Bronchial epithelial cell (primary cell): Measurements from ENCODE around the gene MMP14. TPM values are rescaled to one million over a fixed set of nuclear protein-coding genes. Genes with fewer than 3 reads are reported as not detected.
A peak's percentile ranks its signal among the peaks of the same experiment; 100 is the strongest.

Source experiments
- DNase-seq: peaks from one replicate; pipeline ENCODE4 v3.0.0-alpha.2; 2010; ENCODE audit warnings: low read depth
- FAIRE-seq: peaks from 2 replicates; lab custom pipeline; 2011; peaks lifted over from hg19 to GRCh38; lab: Jason Lieb, UNC
- H3K27me3 ChIP-seq: 2 replicates; pipeline ENCODE4 v1.5.1; 2011; ENCODE audit warnings: low read length; ENCODE audit not compliant: control insufficient read depth, insufficient read depth
- H3K36me3 ChIP-seq: 2 replicates; pipeline ENCODE4 v1.5.1; 2011; ENCODE audit warnings: low read length; ENCODE audit not compliant: control insufficient read depth, insufficient read depth
- H3K4me3 ChIP-seq: 2 replicates; pipeline ENCODE4 v1.5.1; 2011; ENCODE audit warnings: mild to moderate bottlenecking, low read depth, low read length, control low read depth
- total RNA-seq: library from RNA; depleted of rRNA; stranded (reverse); fragments of >200 nt; gene quantifications from 2 replicates; pipeline ENCODE4 v1.2.1, GENCODE V29; 2014
- TF ChIP-seq, protein P1 (sequence below): IDR thresholded peaks from 2 replicates; pipeline ENCODE4 v1.5.1; 2011; ENCODE audit warnings: mild to moderate bottlenecking, moderate library complexity, low read length, control low read depth, inconsistent platforms; ENCODE audit not compliant: insufficient read depth, severe bottlenecking

MMP14 gene
- total RNA-seq, 1 donor from 2014 or later = 126 TPM

DNA sequence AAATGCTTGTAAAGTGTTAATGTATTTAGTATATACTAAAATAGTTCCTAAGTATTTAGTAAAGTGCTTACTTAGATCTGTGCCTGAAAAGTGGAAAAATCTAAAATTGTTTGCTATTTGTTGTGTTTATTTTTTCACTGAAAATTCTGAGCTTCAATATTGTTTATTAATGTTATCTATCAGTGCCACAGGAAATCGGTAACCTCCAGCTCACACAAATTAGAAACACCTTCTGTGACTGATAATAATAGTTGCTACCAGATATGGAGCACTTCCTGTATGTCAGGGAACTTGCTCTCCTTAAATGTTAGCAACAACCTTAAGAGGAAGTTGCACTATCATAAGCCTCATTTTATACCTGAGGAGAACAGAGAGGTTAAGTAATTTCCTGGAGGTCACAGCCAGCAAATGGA is 34.4 kb downstream of the MMP14 start:
- Histone ChIP-seq H3K36me3 (peaks cover 19% of the 10 kb centered on the region), H3K27me3 (no peaks in the 10 kb centered on the region), H3K4me3 (peak overlapping the region; percentile 3)
- DNase-seq = no peak
- no peak for FAIRE-seq
- TF ChIP-seq, protein P1, sequence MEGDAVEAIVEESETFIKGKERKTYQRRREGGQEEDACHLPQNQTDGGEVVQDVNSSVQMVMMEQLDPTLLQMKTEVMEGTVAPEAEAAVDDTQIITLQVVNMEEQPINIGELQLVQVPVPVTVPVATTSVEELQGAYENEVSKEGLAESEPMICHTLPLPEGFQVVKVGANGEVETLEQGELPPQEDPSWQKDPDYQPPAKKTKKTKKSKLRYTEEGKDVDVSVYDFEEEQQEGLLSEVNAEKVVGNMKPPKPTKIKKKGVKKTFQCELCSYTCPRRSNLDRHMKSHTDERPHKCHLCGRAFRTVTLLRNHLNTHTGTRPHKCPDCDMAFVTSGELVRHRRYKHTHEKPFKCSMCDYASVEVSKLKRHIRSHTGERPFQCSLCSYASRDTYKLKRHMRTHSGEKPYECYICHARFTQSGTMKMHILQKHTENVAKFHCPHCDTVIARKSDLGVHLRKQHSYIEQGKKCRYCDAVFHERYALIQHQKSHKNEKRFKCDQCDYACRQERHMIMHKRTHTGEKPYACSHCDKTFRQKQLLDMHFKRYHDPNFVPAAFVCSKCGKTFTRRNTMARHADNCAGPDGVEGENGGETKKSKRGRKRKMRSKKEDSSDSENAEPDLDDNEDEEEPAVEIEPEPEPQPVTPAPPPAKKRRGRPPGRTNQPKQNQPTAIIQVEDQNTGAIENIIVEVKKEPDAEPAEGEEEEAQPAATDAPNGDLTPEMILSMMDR = no peak

DNA sequence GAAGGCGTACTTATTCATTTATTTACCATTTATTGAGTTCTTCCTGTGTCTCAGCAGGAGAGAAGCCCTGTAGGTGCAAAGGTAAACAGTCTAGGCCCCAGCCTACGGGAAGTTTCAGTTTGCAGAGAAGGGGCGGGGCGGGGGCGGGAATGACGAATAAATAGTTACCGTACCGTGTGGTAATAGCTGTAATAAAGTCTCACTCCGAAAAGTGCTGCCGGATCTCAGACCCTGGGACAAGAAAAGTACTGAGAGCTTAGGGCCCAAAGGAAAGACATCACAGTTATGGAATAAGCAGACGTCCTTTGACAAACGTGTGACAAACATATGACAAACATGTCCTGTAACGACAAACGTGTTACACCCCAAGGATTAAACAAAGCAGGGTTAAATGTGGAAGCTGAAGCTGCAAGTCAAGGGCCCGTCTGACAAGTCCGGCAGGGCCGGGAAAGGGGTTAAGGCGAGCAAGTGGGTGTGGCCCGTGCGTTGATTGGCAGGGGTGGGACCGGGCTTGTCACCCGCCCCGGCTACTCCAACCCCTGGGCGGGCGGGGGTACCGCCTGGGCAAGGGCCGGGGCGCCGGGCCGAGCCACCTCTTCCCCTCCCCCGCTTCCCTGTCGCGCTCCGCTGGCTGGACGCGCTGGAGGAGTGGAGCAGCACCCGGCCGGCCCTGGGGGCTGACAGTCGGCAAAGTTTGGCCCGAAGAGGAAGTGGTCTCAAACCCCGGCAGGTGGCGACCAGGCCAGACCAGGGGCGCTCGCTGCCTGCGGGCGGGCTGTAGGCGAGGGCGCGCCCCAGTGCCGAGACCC is 35.0 kb downstream of the MMP14 start, which contains the start of gene LRP10:
LRP10 (plus strand) TSS at position 517 of the 809 bp plus-strand sequence. CDS start 564 bp downstream, outside the sequence.
- H3K36me3 ChIP-seq = peaks cover 25% of the 10 kb centered on the region
- TF ChIP-seq, protein P1 = peak; percentile 1
- no peaks in the 10 kb centered on the region for H3K27me3 ChIP-seq
- peak; percentile 93 for DNase-seq
- no peak for FAIRE-seq
- H3K4me3 ChIP-seq = peak within 1 kb of the TSS; percentile 93

DNA sequence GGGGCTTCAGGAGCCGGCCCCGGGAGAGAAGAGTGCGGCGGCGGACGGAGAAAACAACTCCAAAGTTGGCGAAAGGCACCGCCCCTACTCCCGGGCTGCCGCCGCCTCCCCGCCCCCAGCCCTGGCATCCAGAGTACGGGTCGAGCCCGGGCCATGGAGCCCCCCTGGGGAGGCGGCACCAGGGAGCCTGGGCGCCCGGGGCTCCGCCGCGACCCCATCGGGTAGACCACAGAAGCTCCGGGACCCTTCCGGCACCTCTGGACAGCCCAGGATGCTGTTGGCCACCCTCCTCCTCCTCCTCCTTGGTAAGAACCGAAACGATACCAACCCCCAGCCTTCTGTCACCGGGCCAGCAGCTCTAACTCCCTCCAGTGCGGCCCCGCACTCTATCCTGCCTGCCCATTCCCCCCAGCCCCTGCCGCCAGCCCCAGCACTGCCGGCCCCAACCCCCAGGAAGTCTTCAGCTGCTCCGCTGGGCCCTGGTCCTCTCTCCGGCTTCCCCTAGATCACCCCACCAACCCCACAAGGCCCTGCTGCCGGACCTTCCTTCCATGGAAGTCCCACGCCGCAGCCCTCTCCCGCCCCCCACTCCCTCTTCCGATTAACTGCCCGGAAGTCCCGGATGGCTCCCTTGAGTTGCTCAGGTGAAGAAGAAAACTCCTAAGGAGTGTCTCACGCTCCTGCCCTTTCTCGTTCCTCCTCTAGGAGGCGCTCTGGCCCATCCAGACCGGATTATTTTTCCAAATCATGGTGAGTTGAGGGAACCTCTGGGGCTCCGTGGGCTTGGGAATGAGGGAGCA is 35.8 kb downstream of the MMP14 start:
- Histone ChIP-seq H3K4me3 (peak overlapping the region; percentile 93), H3K27me3 (no peaks in the 10 kb centered on the region), H3K36me3 (peaks cover 32% of the 10 kb centered on the region)
- DNase-seq (peak; percentile 82), FAIRE-seq (no peak)
- TF ChIP-seq, protein P1 = peak; percentile 90

DNA sequence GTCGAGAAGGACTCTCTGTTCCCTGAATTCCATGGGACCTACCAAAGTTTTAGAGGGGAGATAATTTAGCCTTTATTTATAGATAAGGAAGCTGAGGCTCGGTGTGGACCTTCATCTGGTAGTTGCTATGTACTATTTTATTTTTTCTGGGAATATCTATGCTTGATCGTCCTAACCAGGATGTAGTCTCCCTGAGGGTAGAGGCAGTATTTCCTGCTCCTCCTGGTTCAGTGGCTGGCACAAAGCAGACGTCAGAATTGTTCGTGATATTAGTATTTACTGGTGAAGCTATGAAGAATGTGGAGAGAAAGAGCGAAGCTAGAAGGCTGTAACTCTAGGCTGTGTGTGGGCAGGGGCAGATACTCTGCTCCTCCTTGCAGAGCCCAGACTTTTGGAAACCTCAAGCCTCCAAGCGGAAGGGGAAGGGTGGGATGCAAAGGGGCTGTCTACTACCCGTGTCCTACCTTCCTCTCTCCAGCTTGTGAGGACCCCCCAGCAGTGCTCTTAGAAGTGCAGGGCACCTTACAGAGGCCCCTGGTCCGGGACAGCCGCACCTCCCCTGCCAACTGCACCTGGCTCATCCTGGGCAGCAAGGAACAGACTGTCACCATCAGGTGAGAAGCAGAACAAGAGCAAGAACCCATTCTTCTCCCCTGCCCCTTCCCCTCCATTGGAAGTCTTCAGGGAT is 36.6 kb downstream of the MMP14 start:
- TF ChIP-seq, protein P1 = no peak
- H3K4me3 ChIP-seq = peak overlapping the region; percentile 93
- FAIRE-seq = no peak
- DNase-seq = peak; percentile 10
- no peaks in the 10 kb centered on the region for H3K27me3 ChIP-seq
- H3K36me3 ChIP-seq = peaks cover 40% of the 10 kb centered on the region

DNA sequence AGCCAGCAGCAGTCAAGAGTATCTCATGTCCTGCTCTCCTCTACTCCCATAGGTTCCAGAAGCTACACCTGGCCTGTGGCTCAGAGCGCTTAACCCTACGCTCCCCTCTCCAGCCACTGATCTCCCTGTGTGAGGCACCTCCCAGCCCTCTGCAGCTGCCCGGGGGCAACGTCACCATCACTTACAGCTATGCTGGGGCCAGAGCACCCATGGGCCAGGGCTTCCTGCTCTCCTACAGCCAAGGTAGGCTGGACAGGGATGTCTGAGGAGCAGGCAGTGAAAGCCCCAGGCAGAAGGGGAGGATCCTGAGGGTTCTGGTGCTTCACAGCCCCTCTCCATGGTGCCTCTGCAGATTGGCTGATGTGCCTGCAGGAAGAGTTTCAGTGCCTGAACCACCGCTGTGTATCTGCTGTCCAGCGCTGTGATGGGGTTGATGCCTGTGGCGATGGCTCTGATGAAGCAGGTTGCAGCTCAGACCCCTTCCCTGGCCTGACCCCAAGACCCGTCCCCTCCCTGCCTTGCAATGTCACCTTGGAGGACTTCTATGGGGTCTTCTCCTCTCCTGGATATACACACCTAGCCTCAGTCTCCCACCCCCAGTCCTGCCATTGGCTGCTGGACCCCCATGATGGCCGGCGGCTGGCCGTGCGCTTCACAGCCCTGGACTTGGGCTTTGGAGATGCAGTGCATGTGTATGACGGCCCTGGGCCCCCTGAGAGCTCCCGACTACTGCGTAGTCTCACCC is 38.8 kb downstream of the MMP14 start:
- FAIRE-seq = no peak

More for the DNA sequence above, 38.8 kb downstream of the MMP14 start:
- TF ChIP-seq, protein P1 = no peak
- Histone ChIP-seq H3K36me3 (peaks cover 49% of the 10 kb centered on the region), H3K4me3 (no peak overlapping the region), H3K27me3 (no peaks in the 10 kb centered on the region)
- DNase-seq = no peak
